ENCODE measurements around the gene SLC22A31.

DNA sequence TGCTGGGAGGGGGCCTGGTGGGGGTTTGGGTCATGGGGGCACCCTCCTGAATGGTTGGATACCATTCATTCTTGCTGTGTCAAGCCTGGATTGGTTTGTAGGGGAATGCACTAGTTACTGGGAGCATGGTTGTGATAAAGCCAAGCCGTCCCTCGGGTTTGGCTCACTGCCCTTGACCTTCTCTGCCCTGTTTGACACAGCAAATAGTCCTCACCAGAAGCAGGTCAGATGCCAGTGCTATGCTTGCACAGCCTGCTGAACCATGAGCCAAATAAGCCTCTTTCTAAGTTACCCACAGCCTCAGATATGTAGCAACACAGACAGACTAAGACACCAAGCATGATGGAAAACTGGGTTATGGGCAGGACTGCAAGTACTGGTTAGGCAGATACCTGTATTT is 31.8 kb upstream of the SLC22A31 start:
- TF ChIP-seq POLR2A (IDR thresholded peaks at IDR 0.05) (no peak), POLR2AphosphoS5 (IDR thresholded peaks at IDR 0.05) (no peak)
- TF ChIP-seq, protein P1, sequence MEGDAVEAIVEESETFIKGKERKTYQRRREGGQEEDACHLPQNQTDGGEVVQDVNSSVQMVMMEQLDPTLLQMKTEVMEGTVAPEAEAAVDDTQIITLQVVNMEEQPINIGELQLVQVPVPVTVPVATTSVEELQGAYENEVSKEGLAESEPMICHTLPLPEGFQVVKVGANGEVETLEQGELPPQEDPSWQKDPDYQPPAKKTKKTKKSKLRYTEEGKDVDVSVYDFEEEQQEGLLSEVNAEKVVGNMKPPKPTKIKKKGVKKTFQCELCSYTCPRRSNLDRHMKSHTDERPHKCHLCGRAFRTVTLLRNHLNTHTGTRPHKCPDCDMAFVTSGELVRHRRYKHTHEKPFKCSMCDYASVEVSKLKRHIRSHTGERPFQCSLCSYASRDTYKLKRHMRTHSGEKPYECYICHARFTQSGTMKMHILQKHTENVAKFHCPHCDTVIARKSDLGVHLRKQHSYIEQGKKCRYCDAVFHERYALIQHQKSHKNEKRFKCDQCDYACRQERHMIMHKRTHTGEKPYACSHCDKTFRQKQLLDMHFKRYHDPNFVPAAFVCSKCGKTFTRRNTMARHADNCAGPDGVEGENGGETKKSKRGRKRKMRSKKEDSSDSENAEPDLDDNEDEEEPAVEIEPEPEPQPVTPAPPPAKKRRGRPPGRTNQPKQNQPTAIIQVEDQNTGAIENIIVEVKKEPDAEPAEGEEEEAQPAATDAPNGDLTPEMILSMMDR (IDR thresholded peaks at IDR 0.05 in 8 of 11, conservative IDR thresholded peaks at IDR 0.05 in 3 of 11) = no peak

Measured in spleen (tissue), 7 donors.